Measurements from ENCODE around the gene GALNT5.
"Not testable (repeated sequence)": the region's sequence is repeated elsewhere in the genome, so short reads cannot be mapped to it uniquely, and the experiment has no call there.

The GALNT5 gene

DNA sequence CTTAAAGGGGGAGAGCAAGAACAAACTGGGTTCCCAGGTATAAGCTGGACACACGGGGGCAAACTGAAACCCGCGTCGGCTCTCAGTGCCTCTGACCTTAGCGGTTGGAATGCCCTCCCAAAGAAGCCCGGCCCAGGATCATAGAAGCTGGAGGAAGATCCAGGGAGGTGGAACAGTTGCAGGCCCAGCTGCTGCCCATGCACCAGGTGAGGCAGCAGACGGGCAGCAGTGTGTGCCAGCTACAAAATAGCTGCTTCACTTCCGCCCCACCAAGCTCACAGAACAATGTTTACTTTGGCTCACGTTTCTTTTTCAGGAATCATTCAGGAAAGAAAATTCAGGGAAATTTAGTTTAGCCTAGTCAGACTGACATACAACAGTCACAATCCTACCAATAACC, 72.0 kb downstream of the GALNT5 start:
- DNase-seq: peak; percentile 59

DNA sequence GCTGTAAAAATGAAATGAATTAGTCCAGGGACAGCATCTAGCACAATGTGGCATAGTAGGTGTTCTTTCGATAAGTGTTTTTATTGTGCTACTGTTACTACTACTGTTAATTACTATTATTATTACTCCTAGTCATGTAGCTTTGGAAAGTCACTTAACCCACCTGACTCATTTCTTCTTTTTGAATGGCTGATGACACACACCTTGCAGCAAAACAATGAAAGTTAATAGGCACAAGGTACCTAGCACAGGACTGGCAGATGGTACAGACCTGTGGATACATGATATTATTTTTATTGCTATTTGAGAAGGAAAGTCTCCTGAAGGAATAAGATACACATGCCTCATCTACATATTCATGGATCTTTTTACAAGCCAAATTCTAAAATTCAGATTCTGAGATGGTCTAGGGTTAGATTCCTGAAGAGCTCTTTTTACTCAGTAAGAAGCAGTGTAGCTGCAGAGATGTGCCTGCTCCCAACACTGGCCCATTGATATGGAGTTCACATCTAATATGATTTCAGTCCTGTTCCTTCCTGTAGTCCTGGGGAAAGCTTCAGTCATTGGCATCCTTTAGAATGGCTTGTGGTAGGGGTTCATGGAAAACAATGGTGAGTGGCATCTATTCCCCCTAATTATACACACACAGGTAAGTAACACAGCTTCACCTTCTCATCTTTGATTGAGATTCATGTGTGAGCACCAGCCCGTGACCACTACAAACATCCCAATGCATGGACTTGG, 76.0 kb downstream of the GALNT5 start:
- DNase-seq: no peak

DNA sequence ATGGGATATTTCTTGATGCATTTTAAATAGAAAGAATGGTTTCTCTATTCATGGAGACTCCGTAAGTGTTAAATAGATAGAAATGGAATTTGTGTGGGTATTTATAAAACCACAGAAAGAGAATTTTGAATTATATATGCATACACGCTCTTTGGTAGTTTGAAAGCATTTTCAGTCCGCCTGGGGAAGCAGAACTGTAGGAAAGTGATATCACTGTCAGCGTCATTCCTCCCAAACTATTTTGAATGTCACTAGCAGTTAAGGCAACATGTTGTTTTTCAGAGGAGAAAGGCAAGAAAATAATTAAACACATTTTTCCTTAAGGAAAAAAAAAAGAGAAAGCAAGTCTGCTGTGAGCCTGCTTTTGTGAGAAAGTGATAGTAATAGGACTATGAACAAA, 76.8 kb downstream of the GALNT5 start:
- DNase-seq: no peak

DNA sequence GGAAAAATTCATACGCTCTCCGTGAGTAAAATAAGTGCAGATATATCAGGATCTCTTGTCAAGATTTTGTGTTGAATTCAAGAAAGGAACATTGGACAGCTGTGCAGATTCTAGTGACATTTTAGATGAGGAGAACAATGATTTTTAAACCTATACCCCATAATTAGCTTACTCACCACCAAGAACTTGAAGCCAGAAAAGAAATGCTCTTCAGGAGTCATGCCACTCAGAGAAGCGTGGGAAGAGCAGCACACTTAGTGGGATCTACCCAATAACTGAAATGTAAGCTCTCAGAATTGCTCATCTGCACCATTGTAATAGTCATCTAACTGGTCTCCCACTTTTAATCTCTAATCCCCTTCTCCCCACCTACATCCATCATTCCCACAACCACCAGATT, 77.3 kb downstream of the GALNT5 start:
- no peak for DNase-seq

DNA sequence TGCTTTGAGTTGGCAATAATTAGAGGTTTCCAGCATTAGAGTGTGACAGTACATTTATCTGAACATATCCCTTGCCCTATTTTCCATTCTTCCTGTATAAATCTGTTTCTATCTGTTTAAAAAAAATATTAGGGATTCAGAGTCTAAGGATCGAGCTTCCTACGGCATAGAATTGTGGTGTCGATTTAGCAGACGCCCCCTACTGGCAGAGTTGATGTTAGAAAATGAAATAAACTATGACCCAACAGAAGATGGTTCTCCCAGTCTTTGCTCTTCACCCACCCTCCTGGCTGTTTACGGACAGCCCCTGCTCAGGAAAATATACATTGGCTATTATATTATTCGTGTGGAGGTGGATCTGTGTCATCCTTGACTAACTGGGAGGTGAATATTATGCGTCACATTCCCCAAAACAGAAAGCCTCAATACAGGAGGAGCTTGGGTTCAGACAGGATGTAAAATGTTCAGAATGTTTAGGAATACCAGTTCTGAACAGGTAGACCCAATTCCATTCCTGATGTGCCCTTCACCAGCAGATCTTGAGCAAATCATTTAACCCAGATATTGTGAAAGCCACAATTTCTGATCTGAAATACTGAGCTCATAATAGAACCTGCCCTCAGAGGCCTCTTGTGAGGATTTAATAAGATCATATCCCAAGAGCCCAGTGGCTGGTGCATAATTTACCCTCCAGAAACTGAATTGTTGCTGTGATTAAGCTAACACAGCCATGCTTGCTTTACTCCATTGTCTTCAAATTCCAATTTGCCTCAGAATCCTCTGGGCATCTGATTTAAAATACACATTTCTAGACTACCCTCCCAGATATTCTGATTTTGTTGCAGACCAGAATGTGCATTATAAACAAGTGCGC, 78.9 kb downstream of the GALNT5 start:
- peak; percentile 32 for DNase-seq

DNA sequence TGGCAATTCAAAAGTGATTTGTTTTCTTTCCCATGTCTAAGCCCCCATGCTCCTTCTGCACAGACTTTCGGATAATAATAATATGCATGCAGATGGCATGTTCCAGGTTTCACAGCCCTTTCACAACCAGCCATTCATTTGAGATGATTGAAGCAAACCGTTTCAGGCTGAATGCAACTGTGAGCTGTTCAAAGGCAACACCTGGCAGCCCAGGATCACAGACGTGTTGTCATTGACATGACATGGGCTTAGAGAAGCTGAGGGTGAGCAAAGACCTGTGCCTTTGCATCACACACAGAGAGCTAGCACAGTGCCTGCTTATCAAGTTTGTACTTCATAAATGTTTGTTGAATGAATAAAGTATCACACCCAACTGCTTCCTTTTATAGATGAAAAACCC, 80.5 kb downstream of the GALNT5 start:
- no peak for DNase-seq

DNA sequence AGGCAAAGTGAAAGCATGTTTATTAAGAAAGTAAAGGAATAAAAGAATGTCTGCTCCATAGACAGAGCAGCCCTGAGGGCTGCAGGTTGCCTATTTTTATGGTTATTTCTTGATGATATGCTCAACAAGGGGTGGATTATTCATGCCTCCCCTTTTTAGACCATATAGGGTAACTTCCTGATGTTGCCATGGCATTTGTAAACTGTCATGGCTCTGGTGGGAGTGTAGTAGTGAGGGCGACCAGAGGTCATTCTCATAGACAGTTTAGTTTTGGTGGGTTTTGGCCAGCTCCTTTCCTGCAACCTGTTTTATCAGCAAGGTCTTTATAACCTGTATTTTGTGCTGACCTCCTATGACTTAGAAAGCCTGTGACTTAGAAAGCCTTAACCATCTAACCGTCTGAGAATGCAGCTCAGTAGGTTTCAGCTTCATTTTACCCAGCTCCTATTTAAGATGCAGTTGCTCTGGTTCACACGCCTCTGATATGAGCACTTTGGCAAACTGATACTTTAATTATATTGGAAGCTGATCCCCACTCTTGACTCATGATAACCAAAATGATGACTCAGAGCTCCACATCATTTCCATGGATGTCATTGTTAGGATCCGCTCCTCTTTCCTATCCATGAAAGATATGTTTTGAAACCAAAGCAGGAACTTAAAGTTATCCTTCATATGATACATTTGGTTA, 82.6 kb downstream of the GALNT5 start:
- DNase-seq: no peak

DNA sequence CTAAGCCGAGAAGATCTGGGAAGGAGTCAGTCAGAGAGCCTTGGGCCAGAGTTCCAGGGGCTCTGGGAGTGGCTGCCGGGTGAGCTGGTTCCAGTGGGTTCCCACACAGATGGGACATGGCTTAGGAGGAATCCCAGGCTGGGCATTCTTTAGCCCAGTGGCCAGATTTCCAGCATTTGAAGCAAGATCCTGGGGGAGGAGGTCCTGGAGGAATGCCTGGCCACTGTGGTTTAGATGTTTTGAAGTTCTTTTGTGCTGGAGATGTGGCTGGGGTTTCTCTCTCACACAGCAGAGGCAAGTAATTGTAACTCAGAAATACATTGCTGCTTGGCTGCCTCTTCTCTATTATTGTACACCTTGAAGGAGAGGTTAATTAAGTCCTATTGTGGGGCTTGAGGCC, 83.9 kb downstream of the GALNT5 start:
- DNase-seq: not testable (repeated sequence)

DNA sequence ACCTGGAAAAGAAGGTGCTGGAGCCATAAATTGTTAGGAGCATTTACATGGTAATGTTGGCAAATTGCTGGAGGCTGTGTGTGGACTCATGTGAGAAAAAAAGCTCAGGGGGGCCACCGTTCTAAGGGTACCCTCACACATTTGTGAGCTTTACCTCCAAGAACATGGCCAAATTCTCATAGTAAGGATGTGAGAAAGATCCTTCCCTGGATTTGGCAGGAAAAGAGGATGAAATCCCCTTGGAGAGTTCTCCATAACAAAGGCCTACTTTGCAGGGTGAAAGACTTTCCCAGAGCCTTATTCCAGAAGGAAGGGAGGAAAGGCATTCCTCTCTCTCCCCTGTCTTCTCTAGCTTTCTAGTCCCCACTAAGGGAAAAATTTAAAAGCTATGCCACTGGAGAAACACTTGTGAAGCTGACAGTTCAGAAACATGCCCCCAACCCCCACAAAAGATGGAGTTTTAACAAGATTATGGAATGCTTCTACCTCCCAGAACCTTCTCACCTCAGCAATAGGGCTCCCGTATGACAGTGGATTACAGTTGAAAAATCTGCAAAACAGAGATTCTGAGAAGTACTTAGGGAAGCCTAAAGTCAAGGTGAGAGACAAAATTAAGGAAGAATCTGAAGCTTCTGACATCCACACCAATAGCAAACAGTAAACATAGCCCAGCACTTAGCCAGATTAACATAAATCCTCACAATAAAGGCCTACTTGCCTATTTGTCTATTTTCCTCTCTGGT, 88.3 kb downstream of the GALNT5 start:
- DNase-seq: no peak

DNA sequence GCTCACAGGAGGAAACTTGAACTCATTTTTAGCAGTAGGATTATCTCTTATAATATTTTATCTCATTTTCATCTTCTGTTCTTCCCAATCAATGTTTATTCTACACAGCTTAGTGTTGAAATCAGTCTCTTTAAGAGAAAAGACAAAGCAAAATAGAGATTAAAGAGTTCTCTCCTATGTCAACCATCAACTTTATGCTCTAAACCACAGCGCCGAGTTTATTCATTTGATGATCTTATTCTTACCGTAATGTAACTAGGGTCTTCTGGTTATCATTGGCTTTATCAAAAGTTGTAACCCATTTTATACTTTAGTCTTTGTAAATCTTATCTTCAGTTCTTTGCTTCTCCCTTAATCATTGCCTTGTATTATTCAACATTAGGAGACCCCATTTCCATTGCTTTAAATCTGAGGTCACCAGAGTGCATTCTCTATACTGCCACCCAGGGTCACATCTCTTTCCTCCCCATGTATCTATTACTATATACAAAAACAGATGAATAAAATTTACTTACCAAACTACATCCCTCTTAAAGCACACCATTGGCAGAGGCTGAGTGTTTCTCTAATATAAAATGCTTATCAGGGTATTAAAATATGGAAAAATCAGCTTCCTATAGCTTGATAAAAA, 90.9 kb downstream of the GALNT5 start:
- no peak for DNase-seq

DNA sequence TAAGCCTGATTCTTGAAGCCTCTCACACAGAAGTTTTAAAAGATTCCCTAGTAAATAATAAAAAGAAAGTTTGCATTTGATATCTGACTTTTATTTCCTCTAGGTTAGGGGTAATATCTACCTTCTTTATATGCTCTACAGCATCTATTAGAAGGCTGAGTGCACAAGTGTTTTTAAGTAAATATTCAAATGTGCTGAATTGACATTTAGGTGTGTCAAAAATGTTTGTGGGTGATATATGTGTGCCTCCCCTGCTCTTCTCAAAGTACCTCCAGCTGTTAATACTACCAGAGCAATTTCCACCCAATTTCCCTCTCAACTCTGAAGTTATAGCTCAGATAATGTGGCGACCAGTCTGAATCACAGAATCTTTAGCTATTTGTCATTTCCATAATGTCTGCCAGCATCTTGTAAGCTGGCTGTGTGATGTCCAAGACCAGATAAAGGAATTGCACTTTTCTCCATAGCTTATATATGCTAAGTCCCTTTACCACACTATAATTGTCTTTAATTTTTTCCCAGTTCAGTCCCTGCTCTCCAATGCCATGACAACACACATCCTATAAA, 92.5 kb downstream of the GALNT5 start:
- no peak for DNase-seq

DNA sequence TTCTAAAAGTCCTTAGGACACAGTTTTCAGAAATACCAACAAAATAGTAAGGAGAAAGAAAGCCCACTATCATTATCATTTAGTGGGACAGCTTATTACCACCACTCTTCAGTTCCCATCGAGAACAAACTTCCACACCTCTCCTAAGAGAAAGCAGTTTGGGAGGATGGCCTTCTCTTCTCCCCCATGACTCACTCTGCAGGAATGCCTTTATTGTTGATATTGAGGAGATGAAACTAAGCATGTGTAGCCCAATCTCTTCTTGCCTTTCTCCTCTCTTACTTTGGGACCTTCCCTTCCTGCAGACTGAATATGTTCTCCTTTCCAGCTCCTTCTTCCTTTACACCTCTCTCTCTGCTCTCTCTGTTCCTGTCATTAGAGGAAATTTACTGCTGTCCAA, 98.1 kb downstream of the GALNT5 start:
- DNase-seq: no peak

DNA sequence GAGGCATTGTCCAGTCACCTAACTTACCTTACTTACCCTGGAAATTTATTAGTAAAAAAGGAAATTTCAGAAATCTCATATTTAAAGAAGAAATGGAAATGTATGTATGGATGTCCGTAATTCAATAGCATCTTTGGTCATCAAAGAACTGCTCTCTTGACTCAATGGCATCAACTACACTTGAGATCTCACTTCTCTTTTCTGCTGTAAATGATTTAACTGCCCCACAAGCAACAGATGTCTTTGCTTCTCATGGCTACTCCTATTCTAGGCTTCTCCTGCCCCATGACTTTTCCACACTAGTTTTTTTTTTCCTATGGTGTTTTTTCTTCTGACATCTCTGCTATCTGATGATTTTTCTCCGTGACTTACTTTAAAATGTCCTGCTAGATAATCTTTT, 102.1 kb downstream of the GALNT5 start:
- DNase-seq: no peak

DNA sequence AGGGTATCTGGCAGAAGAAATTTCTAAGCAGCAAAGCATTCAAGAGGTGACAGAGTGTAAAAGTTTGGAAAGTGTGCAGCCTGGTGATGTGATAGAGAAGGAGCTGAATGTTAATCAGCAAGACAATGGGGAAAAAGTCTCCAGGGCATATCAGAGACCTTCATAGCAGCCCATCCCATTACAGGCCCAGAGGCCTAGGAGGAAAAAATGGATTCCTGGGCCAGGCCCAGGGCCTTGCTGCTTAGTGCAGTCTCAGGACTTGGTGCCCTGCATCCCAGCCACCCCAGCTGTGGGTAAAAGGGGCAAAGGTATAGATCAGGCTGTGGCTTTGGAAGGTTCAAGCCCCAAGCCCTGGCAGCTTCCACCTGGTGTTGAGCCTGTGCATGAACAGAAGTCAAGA, 104.0 kb downstream of the GALNT5 start:
- DNase-seq: no peak

DNA sequence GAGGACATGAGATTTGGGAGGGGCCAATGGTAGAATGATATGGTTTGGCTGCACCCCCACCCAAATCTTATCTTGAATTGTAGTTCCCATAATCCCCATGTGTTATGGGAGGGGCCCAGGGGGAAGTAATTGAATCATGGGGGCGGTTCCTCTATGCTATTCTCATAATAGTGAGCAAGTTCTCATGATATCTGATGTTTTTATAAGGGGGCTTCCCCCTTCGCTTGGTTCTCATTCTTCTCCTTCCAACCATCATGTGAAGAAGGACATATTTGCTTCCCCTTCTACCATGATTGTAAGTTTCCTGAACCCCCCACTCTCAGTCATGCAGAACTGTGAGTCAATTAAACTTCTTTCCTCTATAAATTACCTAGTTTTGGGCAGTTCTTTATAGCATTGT, 105.1 kb downstream of the GALNT5 start:
- no peak for DNase-seq

DNA sequence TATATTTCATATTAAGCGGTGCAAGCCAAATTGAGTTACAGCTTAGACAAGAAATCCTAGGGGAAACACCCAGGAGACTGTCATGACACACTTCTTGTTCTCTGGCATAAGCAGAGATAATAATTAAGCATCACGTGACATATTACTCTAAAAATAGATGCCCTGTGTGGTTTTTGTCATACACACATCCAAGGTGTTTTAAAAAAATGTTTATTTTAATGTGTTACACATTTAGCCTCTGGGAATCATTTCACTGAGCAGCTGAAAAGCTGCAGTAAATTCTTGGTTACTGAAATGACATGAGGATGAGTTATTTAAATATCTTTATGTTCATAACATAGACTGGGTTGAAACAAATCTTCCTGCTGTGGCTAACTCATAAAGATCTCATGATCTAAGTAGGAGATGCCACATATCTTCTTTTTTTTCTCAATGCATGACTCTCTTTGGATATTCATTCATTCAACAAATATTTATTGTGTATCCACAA, 106.2 kb downstream of the GALNT5 start:
- DNase-seq: no peak

Measured in NCI-H2081 treated with DMSO at 0.1 percent for 48 hours (cell line).